Activated CD4-positive, alpha-beta memory T cell treated with anti-CD3 and anti-CD28 coated beads for 36 hours (primary cell): ENCODE measurements around the gene SPATA12. TPM values are rescaled to one million over a fixed set of nuclear protein-coding genes. Genes with fewer than 3 reads are reported as not detected.
"Not testable (repeated sequence)": the region's sequence is repeated elsewhere in the genome, so short reads cannot be mapped to it uniquely, and the experiment has no call there.

Source experiments
- CTCF ChIA-PET: fragments of 350-600 bp; sonication (Branson Sonifier 250); formaldehyde crosslinking; loops from one replicate; lab custom pipeline; 2021; ENCODE audit warnings: antibody characterized with exemption, inconsistent platforms; lab: Charles Lee
- POLR2A ChIA-PET: fragments of 350-600 bp; sonication (Branson Sonifier 250); formaldehyde crosslinking; loops from one replicate; lab custom pipeline; 2021; ENCODE audit warnings: antibody characterized with exemption; lab: Charles Lee
- DNase-seq: peaks from one replicate; pipeline ENCODE4 v3.0.0-alpha.2; 2020
- H3K27ac Mint-ChIP-seq: one replicate; pipeline ENCODE4 v1.8.0; 2021; ENCODE audit warnings: mixed read lengths
- H3K27me3 Mint-ChIP-seq: one replicate; pipeline ENCODE4 v1.8.0; 2021; ENCODE audit warnings: mixed read lengths
- H3K36me3 Mint-ChIP-seq: one replicate; pipeline ENCODE4 v1.8.0; 2021; ENCODE audit warnings: mixed read lengths
- H3K4me1 Mint-ChIP-seq: one replicate; pipeline ENCODE4 v1.8.0; 2021; ENCODE audit warnings: low read depth, mixed read lengths
- H3K4me3 Mint-ChIP-seq: one replicate; pipeline ENCODE4 v1.8.0; 2021; ENCODE audit warnings: mild to moderate bottlenecking, mixed read lengths
- H3K9me3 Mint-ChIP-seq: one replicate; pipeline ENCODE4 v1.8.0; 2021; ENCODE audit warnings: mixed read lengths
- intact Hi-C: fragments of 100-400 bp; cut with micrococcal nuclease; formaldehyde crosslinking; loops from one replicate; pipeline ENCODE4 v1.15.1; 2023
- total RNA-seq, 2 experiments: library from RNA; stranded (reverse); gene quantifications; one replicate each; pipeline ENCODE4 v1.2.3, GENCODE V29; 2021

The SPATA12 gene
- total RNA-seq, 2 experiments from 2014 or later = not detected

DNA sequence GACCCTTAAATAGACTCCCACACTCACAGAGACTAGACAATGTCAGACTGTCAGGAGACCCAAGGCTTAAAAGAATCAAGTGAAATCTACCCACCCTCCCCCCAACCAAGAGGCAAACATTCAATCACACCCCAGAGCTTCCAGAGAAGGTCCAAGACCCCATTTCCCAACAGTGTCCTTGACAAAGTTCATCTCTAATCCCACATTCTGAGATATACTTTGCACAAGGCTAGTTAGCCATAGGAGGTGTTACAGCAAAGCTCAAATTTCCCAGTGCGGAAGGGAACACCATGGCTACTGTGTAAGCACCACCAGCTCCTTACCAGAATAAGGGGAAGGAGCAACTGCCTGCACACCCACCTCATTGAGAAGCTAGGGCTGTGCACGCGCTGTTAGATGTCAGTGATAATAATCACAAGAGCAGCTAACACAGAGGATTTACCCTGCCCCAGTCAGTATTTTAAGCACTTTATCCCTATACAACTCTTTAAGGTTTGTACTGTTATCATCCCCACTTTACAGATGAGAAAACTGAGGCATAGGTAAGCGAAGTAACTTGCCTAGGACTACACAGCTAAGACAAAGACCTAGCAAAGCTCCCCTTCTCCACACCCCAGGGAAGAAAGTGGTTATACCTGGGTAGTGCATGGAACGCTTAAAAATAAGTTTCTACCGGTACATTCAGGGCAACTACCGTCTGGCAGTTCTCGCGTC lies 17.3 kb downstream of the SPATA12 start:
- Mint-ChIP-seq H3K4me1 (no peaks in the 10 kb centered on the region), H3K27ac (no peak overlapping the region), H3K36me3 (no peaks in the 10 kb centered on the region), H3K9me3 (no peaks in the 10 kb centered on the region), H3K4me3 (peak overlapping the region; percentile 52), H3K27me3 (peaks cover 49% of the 10 kb centered on the region)
- POLR2A ChIA-PET = no interaction called here
- no peak for DNase-seq
- CTCF ChIA-PET = interaction anchor here (0.6 kb wide), 1 partner anchor 14 kb away, joined by 3 read pairs; no protein-coding TSS in a partner anchor
- intact Hi-C loops = no loop called here

DNA sequence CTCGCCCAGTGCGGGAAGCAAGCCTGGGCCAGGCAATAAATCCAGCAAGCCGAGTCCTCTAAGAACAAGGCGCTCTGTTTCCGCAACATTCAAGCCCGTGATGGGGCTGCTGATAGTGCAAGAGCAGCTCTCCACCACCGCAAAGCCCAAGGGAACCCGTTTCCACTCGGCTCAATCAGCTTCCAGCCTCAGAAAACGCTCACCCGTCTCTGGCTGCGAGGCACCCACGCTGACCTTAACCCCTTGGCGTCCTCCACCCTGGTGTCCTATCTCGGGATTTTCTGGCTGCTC lies 17.8 kb downstream of the SPATA12 start:
- Mint-ChIP-seq H3K36me3 (no peaks in the 10 kb centered on the region), H3K9me3 (no peaks in the 10 kb centered on the region), H3K27ac (no peak overlapping the region), H3K27me3 (peaks cover 48% of the 10 kb centered on the region), H3K4me1 (no peaks in the 10 kb centered on the region), H3K4me3 (peak overlapping the region; percentile 52)
- ChIA-PET CTCF (no interaction called here), POLR2A (no interaction called here)
- DNase-seq = peak; percentile 39
- intact Hi-C loops = no loop called here

DNA sequence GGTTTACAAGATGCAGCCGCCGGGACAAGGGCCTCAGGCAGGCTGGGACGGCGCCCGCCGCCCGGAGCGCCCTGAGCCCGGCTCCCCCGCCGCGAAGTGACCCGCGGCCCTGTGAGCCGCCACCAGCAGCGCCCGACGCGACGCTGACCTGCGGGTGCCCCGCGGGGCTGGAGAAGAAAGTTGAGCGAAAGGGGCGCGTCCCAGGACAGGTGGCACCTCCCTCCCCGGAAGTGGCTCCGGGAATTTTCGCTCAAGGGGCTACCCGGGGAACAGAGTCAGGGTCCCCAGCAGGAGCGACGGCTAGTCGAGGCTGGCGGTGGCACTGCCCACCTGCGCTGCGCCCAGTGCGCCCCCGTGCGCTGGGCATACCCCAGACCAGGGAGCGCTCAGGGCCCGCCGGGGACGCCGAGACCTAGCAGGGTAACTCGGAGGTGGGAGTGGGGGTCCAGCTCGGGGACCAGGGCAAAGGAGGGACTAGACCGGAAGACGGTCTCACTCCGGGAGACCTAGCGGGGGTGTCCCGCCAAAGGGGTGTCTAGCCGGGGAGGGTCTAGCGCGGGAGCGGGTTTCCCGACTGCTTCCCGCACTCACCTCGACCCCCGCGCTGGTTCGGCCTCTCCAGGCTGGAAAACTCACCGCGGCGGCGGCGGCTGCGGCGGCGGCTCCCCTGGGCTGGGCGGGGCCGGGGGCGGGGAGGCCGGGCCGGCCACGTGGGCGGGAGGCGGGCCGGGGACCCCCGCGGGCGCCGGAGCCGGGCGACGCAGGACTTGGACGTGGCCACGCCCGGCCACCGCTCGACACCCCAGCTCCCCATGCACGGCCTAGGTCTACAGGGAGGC lies 18.4 kb downstream of the SPATA12 start:
- ChIA-PET CTCF (no interaction called here), POLR2A (interaction anchor here (0.6 kb wide), 1 partner anchor 476 kb away, joined by 3 read pairs; no protein-coding TSS in a partner anchor)
- no peaks in the 10 kb centered on the region for H3K4me1 Mint-ChIP-seq
- peak overlapping the region; percentile 52 for H3K4me3 Mint-ChIP-seq
- H3K36me3 Mint-ChIP-seq = no peaks in the 10 kb centered on the region
- DNase-seq = peak; percentile 16
- H3K27ac Mint-ChIP-seq = no peak overlapping the region
- intact Hi-C loops = no loop called here
- H3K9me3 Mint-ChIP-seq = no peaks in the 10 kb centered on the region
- H3K27me3 Mint-ChIP-seq = peaks cover 46% of the 10 kb centered on the region

DNA sequence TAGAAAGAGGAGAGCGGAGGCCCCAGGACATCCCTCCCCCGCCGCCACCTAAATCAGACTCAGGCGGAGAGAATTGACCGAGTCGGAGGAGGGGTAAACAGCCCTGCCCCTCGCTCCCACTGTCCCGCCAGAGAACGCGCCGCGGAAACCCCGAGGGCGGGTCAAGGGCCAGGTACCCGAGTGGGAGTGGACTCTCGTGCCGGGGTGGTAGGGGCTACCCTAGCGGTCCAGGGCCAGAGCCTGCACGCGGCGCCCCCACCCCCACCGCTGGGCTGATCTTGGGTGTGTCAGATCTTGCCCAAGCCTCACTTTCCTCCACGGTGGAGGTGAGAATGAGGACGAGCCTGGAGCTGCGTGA lies 19.0 kb downstream of the SPATA12 start:
- no peak for DNase-seq
- no peak overlapping the region for H3K4me3 Mint-ChIP-seq
- CTCF ChIA-PET = no interaction called here
- no peaks in the 10 kb centered on the region for H3K36me3 Mint-ChIP-seq
- no peaks in the 10 kb centered on the region for H3K9me3 Mint-ChIP-seq
- POLR2A ChIA-PET = interaction anchor here (0.6 kb wide), 1 partner anchor 475 kb away, joined by 3 read pairs; no protein-coding TSS in a partner anchor
- peaks cover 40% of the 10 kb centered on the region for H3K27me3 Mint-ChIP-seq
- H3K4me1 Mint-ChIP-seq = no peaks in the 10 kb centered on the region
- no peak overlapping the region for H3K27ac Mint-ChIP-seq
- intact Hi-C loops = no loop called here

DNA sequence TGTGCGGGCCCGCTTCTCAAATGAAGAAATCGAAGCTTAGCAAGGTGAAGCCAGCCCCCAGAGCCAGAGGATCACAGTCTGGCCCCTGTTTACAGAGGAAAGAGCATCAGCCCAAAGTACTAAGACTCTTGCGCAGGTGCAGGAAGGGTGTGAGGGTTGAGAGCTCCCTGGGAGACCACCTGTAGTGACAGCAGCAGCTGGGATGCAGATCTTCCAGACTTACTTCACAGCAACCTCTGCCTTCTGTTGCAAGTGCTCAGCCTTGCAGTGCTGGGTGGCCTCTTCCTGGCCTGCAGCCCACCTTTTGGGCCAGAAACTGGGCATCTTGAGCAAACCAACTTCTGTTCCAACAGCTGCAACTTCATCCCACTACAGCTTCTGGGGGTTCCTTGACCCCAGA lies 19.7 kb downstream of the SPATA12 start:
- Mint-ChIP-seq H3K4me3 (peak overlapping the region; percentile 53), H3K27ac (no peak overlapping the region), H3K4me1 (no peaks in the 10 kb centered on the region), H3K27me3 (peaks cover 32% of the 10 kb centered on the region), H3K36me3 (no peaks in the 10 kb centered on the region), H3K9me3 (no peaks in the 10 kb centered on the region)
- CTCF ChIA-PET = no interaction called here
- POLR2A ChIA-PET = no interaction called here
- no peak for DNase-seq
- intact Hi-C loops = no loop called here

DNA sequence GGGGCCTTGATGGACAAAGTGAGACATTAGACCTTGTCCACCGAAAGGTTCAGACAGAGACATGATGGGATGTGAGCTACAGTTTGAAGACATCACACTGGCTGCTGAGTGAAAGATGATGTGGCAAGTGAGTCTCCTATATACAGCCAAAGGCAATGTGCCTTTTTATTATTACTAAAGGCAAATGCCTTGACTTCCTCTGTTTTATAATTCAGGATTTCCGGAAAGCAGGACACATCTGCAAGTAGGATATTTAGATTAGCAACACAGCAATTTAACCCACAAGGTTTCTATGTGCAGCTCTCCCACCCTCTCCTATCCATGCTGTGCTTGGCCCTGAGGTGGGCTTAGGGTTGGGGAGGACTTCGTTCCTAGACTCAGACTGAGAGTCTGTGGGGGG lies 20.7 kb downstream of the SPATA12 start:
- Mint-ChIP-seq H3K27me3 (peaks cover 31% of the 10 kb centered on the region), H3K4me1 (no peaks in the 10 kb centered on the region), H3K4me3 (no peak overlapping the region), H3K36me3 (no peaks in the 10 kb centered on the region), H3K9me3 (no peaks in the 10 kb centered on the region), H3K27ac (no peak overlapping the region)
- no peak for DNase-seq
- intact Hi-C loops = no loop called here
- ChIA-PET CTCF (interaction anchor here (0.6 to 1.0 kb wide), 2 partner anchors 58 to 73 kb away, joined by 3 to 4 read pairs; no protein-coding TSS in a partner anchor), POLR2A (no interaction called here)

DNA sequence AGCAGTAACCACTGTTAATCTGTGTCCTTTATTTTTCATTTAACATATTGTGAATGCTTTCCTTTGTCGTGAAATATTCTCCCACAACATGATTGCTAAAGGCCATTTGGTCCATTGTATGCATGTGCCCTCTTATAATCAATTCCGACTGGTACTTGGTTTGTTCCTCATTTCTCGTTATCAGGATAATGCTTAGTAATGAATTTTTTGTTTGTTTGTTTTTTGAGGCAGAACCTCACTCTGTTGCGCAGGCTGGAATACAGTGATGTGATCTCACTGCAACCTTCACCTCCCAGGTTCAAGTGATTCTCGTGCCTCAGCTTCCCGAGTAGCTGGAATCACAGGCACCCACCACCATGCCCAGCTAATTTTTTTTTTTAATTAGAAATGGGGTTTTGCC lies 22.0 kb downstream of the SPATA12 start:
- no peak for DNase-seq
- ChIA-PET POLR2A (no interaction called here), CTCF (no interaction called here)
- Mint-ChIP-seq H3K9me3 (no peaks in the 10 kb centered on the region), H3K27me3 (peaks cover 18% of the 10 kb centered on the region), H3K4me1 (no peaks in the 10 kb centered on the region), H3K27ac (no peak overlapping the region), H3K4me3 (no peak overlapping the region), H3K36me3 (no peaks in the 10 kb centered on the region)
- intact Hi-C loops = no loop called here

DNA sequence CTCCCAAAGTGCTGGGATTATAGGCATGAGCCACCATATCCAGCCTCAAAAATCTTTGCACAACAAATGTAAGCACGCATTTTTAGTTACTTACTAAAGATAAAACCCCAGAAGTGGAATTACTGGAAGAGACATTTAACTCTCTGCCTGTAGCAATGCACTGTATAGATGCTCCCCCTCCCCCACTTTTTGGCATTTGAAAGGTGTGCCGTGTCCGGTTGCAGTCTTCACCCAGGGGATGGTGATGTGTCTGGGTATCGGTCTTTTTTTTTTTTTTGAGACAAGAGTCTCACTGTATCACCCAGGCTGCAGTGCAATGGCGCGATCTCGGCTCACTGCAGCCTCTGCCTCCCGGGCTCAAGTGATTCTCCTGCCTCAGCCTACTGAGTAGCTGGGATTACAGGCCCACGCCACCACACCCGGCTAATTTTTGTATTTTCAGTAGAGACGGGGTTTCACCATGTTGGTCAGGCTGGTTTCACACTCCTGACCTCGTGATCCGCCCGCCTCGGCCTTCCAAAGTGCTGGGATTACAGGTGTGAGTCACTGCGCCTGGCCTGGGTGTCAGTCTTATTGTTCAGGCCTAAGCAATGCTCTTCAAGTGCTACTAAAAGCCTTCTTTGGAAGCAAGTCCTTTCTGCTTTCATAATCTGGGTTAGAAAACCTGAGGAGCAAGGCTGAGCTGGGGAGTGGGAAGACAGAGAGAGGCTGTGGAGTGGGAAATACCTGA lies 23.0 kb downstream of the SPATA12 start:
- H3K36me3 Mint-ChIP-seq, CTCF ChIA-PET, H3K27me3 Mint-ChIP-seq, intact Hi-C loops, H3K27ac Mint-ChIP-seq, POLR2A ChIA-PET, H3K4me1 Mint-ChIP-seq, H3K4me3 Mint-ChIP-seq, H3K9me3 Mint-ChIP-seq: not testable (repeated sequence)
- DNase-seq = peak; percentile 17

DNA sequence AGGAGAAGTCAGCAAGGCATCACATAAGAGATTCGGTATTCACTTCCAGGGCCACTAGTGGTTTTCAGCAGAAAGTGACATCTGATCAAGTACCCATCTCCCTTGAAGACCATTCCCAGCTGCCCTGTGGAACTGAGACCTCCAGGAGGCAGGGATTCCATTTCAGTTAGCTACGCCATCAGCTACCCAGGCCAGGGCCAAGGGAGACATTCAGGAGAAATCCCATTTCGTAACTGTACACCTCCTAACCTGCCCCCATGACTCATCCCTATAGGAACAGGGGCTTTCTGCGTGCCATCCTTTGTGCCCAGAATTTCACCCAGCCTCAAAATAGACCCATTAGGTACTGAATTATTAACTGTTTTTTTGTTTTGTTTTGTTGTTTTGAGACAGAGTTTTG lies 24.7 kb downstream of the SPATA12 start:
- Mint-ChIP-seq H3K4me1 (no peaks in the 10 kb centered on the region), H3K27ac (no peak overlapping the region), H3K27me3 (peaks cover 10% of the 10 kb centered on the region), H3K4me3 (no peak overlapping the region), H3K9me3 (no peaks in the 10 kb centered on the region), H3K36me3 (no peaks in the 10 kb centered on the region)
- ChIA-PET POLR2A (no interaction called here), CTCF (no interaction called here)
- no peak for DNase-seq
- intact Hi-C loops = no loop called here

DNA sequence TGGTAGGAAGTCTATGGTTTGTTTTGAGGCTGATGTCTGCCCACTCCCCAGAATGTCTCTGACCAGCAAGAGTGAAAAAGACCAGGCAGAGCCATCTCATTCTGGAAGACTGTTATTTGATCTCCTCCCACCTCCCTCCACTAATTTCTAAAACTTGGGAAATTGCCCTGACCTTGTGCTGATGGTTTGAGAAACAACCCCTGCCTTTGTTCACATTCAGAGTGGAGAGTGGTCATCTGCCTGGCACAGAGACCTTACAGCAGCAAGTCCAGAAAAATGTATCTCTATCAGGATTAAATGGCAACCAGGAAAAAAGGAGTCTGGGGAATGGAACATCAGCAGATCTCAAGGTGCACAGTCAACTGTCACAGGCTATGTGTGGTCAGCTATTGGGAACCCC lies 25.7 kb downstream of the SPATA12 start:
- H3K27me3 Mint-ChIP-seq = peaks cover 3% of the 10 kb centered on the region
- intact Hi-C loops = no loop called here
- no peaks in the 10 kb centered on the region for H3K4me1 Mint-ChIP-seq
- ChIA-PET CTCF (no interaction called here), POLR2A (no interaction called here)
- no peaks in the 10 kb centered on the region for H3K9me3 Mint-ChIP-seq
- H3K36me3 Mint-ChIP-seq = no peaks in the 10 kb centered on the region
- no peak overlapping the region for H3K27ac Mint-ChIP-seq
- no peak overlapping the region for H3K4me3 Mint-ChIP-seq
- no peak for DNase-seq

DNA sequence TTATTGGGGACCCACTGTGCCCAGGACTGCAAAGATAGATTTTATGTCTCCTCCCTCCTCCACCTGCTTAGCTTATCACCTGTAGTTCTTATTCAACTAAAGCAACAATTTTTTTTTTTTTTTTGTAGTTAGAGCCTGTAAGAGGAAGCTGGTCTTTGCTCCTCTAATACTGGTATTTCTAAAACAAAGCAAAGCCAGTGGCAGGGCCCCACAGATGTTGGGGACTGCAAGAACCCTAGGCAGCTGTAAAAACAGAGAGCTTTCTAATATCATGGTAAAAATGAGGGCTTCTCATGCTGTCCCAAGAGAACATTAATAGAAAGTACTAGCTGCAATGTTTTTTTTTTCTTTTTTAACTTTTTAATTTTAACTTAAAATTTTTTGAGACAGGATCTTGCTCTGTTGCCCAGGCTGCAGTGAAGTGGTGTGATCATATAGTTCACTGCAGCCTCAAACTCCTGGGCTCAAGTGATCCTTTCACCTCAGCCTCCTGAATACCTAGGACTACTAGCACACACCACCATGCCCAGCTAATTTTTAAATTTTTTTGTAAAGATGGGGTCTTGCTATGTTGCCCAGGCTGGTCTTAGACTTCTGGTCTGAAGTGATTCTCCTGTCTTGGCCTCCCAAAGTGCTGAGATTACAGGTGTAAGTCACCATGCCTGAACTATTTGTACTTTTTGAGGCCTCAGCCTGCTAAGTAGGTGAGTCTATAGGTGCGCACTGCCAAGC lies 27.1 kb downstream of the SPATA12 start:
- Mint-ChIP-seq H3K27ac (no peak overlapping the region), H3K36me3 (no peaks in the 10 kb centered on the region)
- CTCF ChIA-PET = interaction anchor here (0.7 to 0.9 kb wide), 2 partner anchors 13 to 16 kb away, joined by 3 read pairs; no protein-coding TSS in a partner anchor

DNA sequence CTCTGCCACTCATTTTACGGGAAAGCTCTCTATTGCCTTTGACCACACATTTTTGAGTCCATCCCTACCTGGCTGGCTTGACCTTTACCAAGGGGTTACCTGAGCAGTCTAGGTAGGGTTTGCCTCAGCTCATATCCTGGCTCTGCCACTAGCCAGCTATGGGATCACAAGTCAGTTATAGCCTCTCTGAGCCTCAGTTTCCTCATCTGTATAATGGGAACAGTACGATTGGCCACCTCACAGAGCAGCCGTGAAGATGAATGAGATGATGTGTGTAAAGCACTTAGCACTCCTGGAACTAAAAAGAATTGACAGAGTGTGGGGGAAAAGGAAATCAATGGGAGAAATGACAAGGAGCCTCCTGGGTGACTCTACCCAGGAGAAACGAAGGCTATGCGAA lies 28.0 kb downstream of the SPATA12 start:
- Mint-ChIP-seq H3K27ac (no peak overlapping the region), H3K4me3 (no peak overlapping the region), H3K27me3 (peaks cover 3% of the 10 kb centered on the region), H3K4me1 (no peaks in the 10 kb centered on the region), H3K36me3 (no peaks in the 10 kb centered on the region), H3K9me3 (no peaks in the 10 kb centered on the region)
- DNase-seq = no peak
- intact Hi-C loops = no loop called here
- POLR2A ChIA-PET = no interaction called here
- CTCF ChIA-PET = no interaction called here

More for the DNA sequence above, 27.1 kb downstream of the SPATA12 start:
- POLR2A ChIA-PET = interaction anchor here (0.6 kb wide), 1 partner anchor 270 kb away, joined by 3 read pairs; no protein-coding TSS in a partner anchor
- H3K9me3 Mint-ChIP-seq = no peaks in the 10 kb centered on the region
- no peak overlapping the region for H3K4me3 Mint-ChIP-seq
- no peak for DNase-seq
- H3K4me1 Mint-ChIP-seq = no peaks in the 10 kb centered on the region
- peaks cover 3% of the 10 kb centered on the region for H3K27me3 Mint-ChIP-seq
- intact Hi-C loops = no loop called here
